Mesenteric fat pad (tissue), 1 donor: ENCODE measurements around the gene DPY19L1. TPM values are rescaled to one million over a fixed set of nuclear protein-coding genes. Genes with fewer than 3 reads are reported as not detected.
"Not testable (repeated sequence)": the region's sequence is repeated elsewhere in the genome, so short reads cannot be mapped to it uniquely, and the experiment has no call there.

ENCODE experiments used
- DNase-seq: peaks from one replicate; pipeline ENCODE4 v3.0.0-alpha.2; 2020; ENCODE audit warnings: low spot score
- total RNA-seq: library from RNA; stranded (reverse); fragmentation: NEBNext Ultra II Directional; extraction: Animal tissue kit (Norgen Biotek cat#: 25700); gene quantifications from one replicate; pipeline ENCODE4 v1.2.1, GENCODE V29; 2021
- donor health status: DM: yes; HTN: yes; CAD: no.

The DPY19L1 gene
- total RNA-seq, 1 donor from 2014 or later, result 30.1 TPM

DNA sequence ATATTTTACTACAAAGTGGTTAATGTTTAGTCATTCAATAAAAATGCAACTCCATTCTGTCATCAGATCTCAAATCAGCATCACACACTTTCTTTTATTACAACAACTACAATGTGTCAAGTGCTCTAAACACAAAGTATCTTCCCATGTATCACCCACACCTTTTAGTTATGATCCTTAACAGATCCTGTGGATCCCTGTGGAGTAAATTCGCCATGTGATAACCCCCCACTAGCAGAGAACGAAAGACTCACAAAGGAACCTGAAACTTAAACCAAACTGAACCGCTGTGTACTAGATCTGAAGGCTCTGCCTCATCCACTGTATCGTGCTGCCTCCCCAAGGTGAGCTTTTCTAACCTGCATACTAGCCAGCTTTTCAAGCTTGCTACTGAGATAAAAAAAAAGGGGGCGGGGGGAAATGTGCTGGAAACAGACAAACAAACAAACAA is 1.7 kb downstream of the DPY19L1 start:
- no peak for DNase-seq

DNA sequence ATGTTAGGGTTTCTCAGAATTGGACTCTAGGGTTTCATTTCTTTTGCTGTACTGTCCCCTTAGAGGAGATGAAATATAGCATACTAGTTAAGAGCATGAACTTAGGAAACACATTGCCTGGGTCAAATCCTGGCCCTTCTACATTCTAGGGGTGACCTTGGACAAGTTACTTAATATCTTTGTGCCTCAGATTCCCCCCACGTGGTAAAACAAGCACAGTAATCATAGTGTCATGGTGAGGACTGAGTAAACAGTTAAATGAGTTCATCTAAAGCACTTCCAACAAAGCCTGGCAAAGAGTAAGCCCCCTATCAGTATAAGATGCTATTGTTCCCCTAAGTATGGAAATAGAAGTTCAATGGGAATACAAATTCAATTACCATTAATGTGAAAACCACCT is 5.1 kb downstream of the DPY19L1 start:
- no peak for DNase-seq

DNA sequence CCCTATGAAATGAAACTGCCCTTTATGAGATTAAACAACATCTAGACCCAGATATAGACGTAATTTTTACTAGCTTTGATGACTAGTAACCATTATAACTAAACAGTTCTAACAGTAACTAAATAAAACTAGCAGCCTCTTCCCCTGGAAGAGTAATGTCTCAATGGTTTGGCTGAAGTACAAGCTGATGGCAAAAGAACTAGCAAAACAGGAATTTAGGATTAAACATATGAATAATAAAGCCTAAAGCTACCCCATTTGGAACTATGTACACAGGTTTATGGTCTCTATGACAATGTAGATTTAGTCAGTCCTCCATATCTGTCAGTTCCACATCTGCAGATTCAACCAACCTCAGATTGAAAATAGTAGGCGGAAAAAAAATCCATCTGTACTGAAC is 6.4 kb downstream of the DPY19L1 start:
- DNase-seq, result no peak

DNA sequence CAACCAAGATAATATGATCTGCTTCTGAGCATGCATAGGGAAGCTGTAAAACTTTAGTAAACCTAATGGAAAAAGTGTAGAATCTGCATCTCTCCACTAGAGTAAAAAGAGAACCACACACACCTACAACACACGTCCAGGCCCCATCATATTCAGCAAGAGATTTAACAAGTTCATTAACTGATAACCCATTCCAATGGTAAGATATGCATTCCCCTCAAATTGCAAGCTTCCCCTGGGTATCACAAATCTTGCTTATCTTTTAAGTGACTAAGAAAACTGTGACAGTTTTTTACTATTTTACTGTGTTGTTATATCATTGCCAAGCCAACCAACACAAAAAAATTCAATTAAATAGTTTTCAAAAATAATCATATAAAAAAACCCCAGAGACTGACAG is 8.0 kb downstream of the DPY19L1 start:
- DNase-seq, result no peak

DNA sequence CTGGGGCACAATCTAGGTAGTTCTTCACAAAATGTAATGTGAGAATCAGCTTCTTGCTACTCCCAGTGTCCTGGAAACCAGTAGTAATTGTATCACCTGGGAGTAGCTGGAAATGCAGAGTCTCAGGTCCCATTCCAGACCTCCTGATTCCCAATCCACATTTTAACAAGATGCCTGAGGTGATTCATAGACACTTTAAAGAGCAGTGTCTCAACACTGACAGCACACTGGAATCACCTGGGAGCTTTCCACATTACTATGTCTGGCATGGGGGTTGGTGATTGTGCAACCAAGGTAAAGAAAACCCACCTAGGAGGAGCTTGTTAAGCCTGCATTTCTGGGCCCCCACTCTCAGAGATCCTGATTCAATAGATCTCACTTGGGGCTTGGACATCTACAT is 11.1 kb downstream of the DPY19L1 start:
- DNase-seq, result no peak

DNA sequence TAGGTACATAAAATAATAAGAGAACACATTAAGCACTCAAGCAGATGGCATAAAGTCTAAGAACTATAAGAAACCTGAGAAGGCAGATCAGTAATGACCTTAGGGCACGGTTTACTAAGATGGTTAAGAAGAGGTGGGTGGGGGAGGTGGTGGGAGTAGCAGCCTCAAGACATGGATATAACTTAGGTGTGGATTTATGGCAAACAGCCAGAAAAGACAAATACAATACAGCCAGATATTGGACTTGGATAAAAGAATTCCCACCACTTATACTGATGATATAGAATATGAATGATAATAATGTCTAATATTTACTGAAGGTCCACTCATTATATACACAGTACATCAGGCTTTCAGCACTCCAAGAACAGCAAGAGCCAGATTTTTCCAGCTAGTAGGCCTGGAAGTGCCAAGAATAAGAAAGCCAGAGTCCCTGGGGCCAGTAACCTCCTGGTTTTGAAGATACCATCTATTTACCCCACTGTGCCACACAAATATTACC is 11.9 kb downstream of the DPY19L1 start:
- DNase-seq, result no peak

DNA sequence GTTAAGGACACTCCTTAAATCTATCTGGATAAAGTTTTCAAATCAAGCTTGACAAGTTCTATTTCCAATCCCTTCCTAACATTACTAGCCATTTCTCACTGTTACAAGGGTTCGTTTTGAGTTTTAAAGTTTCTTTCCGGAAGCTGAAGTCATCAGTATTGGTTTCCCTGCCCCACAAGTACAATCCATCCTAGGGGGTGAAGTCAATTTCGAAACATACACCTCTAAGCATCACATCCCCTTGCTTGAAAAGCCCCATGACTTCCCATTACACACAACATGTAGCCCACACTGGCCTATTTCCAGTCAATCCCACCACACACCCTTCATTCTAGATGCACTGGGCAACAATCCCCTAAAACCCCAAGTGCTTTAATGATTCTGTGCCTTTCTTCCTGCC is 13.0 kb downstream of the DPY19L1 start:
- no peak for DNase-seq

DNA sequence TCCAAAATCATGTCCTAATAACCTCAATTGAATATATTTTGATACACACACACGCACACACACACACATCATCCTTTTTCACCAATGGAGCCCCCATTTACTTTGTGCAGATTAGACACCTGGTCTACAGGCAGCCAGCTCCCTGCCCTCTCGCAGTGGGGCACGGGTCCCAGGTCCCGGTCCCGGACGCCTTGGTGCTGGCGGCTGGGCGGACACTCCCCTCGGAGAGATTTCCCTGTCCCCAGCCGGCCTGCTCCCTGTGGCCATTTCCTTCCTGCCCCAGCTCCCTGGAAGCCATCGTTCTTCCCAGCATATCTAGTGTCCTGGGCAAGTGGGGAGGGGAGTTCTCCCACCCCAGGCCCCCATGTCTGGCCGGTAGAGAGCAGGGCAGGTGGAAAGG is 14.6 kb downstream of the DPY19L1 start:
- DNase-seq, result no peak

DNA sequence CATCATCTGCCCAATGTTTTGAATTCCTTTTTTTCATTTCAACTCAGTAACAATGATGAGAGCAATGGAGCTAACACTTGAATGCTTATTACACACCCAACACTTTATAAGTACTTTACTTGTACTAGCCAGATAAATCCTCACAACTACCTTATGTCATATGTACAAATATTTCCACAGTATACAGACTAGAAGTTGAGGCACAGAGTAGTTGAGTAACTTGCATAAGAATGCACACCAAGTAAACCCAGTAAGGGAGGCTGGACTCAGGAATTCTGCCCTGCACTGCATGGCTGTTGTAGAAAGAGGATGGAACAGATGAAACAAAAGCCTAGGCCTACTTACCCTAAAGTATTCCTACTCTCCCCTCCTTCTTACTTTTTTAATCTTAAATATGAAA is 15.8 kb downstream of the DPY19L1 start:
- DNase-seq, result no peak

DNA sequence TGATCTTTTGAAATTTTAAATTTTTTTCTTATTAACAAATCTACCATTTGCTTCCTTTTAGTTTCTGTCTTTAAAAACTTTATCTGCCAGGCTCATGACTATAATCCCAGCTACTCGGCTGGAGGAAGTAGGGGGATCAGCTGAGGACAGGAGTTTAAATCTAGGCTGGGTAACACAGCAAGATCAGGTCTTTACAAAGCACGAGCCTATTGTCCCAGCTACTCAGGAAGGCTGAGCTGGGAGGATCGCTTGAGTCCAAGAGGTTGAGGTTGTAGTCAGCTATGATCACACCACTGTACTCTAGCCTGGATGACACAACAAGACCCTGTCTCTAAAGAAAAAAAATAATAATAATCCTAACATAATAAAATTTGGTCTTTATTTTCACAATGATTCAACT is 17.5 kb downstream of the DPY19L1 start:
- no peak for DNase-seq

DNA sequence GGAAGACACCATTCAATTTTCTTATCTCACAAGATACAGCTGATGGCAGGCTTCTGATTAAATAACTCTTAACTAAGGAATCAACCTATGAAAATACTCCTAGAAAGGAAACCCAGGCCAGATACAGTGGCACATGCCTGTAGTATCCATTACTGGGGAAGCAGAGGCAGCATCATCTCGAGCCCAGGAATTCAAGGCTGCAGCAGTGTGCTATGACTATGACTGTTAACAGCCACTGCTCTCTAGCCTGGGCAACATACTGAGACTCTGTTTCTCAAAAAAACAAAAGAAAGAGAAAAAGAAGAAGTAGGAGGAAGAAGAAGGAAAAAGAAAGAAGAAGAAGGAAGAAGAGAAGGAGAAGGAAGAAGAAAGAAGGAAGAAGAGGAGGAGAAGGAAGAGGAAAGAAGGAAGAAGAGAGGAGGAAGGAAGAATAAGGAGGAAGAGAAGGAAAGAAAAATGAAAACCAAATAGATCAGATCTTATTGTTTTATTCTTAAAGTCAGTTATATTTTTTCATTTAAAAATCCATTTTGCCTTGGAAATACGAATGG is 18.0 kb downstream of the DPY19L1 start:
- DNase-seq, result no peak

DNA sequence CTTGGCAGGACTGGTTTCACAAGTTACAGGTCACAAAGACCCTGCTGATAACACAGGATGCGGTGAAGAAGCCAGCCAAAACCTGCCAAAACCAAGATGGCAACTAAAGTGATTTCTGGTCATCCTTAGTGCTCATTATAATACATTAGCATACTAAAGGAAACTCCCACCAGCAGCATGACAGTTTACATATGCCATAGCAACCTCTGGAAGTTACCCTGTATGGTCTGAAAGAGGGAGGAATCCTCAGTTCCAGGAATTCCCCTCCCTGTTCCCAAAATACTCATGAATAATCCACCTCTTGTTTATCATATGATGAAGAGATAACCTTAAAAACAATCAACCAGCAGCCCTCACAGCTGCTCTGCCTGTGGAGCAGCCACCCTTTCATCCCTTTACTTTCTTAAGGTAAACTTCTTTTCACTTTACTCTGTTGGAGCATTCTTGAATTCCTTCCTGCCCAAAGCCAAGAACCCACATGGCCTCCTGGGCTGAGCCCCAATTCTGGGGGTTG is 21.9 kb downstream of the DPY19L1 start:
- no peak for DNase-seq

DNA sequence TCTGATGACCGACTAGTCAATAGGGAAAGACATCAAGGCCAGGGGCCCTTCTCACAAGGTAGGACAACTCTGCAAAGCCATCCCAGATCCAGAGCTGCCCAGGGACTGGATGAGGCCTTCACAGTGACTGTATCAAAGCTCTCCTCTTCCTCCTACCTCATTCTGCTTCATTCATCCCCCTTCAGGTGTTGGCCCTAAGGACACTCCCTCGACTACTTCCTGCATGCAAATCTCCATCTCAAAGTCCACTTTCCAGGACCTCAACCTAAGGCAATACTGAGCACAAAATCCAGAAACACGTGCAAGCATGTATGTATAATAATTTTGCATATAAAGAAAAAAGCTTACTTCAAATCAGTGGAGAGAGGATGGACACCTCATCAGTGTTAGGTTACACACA is 25.1 kb downstream of the DPY19L1 start:
- DNase-seq, result no peak

DNA sequence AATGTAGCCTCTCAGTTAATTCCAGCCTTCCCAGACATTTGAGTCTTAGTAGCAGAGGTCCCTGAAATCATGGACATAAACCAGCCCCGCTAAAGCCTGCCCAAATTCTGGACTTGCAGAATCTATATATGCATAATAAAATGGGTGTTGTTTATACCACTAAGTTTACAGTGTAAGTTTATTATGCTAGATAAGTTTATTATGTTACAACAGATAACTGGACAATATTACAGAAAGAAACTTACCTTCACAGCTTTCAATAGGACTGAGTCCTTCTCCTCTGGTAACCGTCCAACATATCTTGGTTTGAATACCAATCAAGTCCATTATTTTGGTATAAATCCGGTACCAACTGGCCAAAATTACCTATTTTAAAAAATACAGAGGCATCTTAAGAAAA is 26.2 kb downstream of the DPY19L1 start:
- no peak for DNase-seq

DNA sequence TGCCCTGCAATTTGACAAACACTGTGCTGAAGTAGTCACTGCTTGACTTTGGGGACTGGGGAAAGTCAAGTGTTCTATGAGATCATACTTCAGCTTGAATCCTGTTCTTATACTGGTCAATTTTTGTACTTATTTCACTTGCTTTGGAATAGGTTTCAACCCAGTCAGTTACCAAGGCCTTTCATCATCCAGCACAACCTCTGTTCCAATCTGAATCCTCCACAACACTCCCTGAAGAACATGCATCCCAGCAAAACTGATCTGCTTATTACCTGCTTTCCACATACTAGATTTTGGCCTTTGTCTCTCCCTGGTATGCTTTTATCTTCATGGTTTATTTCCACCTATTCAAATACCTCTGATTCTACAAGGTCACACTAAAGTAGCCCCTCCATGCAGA is 29.5 kb downstream of the DPY19L1 start:
- DNase-seq, result no peak

DNA sequence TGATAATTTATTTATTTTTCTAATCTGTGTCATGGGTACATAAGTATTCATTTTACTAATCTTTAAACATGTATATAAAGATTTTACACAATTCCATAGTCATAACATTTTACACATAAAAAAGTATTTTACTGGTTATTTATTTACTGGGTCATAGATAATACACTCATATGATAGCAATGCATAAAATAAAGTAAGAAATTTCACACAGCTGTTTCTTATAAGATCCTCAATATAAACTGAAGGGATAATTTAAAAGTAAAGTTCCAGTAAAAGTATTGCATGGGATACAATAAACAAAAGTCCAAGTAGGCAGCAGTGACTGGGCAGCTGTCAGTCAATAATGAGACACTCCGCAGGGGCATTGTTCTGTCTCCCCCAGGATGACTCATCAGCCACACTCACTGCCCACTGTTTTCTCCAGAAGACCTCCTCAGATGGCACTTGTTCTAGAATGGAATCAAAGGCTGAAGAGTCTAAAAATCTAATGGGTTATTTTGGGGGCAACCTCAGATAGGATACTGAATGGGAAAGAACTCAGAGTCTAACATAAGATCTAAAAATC is 32.7 kb downstream of the DPY19L1 start:
- no peak for DNase-seq

DNA sequence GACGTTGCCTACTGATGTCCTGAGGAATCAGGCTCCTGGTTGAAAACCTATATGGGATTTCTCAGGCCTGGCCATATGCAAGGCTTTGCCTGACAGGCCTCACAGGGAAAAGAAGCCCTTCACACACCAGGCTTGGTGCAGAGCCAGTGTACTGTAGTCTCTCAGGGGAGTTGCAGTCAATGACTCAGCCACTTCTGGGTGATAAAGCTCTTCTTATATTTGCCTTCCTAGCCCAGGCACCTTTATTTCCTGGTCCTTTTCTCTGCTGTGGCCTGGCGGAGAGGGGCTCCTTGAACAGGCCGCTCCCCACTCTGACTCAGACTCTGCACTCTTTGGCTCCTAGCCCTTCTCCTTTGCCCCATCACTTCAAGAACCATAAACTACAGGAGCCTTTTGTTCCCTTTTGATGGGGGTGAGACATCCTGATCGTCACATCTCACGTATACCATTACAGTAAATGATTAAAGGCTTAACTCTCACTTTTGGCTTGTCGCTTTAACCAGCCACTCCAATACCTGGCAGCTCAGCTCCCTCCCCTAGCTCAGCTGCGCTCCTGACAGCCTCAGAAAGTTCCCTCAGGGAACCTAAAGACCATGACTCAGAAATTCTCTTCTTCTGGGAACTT is 33.5 kb downstream of the DPY19L1 start:
- DNase-seq, result no peak

DNA sequence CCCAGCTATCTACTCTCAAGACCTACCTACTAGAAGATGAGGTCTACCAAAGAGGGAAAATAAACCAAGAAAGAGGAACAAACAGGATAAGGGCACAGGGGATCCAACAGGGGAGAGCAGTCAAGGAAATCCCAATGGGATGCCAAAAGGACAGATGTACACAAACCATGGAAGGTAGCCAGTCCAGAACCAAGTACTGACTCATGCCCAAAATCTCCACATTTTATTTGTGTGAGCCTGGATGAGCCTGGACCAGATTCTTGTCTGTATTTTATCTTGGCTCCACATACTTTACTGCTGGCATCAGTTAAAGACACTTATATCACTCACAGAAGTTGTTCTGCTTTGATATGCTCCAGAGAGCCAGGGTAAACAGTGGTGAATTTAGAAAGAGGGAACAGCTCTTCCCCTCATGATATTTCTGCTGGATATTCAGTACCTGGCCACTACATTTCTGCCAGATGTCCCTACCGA is 34.1 kb downstream of the DPY19L1 start:
- not testable (repeated sequence) for DNase-seq

DNA sequence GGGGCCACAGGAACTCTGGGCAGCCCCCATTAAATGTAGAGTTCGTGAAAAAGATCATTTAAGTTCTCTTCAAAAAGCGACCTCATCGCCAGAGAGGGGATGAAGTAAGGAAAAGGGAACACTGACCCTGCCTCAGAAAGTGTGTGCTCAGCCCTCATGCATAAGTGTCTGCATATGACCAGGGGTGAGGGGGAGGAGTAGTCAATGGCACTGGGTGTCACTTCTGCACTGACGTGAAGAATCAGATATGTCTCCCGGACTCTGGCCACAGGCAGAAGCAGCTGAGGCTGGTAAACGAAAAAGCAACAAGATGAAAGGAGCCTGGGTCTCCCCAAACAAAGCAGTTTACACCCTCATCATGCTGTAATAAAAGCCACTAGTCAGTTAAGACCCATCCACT is 39.0 kb downstream of the DPY19L1 start:
- not testable (repeated sequence) for DNase-seq

DNA sequence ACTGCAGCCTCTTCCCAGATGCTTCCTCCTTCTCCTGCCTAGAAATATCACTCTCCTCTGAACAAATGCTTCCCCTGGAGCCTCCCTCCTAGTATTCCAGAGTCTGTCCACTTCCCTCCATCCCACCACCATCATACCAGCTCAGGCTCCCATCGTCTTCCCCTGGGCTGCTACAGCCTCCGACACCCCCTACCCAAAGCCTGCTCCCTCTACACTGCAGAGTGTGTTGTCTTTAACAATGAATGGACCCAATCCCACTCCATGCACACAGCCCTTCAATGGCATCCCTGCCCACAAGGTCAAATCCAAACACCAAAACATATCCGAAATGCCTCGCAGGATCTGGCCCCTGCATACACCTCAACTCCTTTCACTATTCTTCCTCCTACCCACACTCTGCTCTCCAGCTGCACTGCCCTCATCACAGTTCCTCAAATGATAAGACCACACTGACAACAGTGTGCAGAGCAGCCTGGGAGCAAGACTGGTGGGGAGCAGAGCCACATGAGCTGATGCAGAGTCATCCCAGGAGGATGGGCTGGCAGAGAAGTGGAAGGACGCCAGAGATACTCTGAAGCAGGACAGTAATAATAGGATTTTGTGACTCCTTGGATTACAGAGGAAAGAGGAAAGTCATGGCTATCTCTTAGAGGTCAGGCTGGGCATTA is 40.7 kb downstream of the DPY19L1 start:
- DNase-seq, result not testable (repeated sequence)

DNA sequence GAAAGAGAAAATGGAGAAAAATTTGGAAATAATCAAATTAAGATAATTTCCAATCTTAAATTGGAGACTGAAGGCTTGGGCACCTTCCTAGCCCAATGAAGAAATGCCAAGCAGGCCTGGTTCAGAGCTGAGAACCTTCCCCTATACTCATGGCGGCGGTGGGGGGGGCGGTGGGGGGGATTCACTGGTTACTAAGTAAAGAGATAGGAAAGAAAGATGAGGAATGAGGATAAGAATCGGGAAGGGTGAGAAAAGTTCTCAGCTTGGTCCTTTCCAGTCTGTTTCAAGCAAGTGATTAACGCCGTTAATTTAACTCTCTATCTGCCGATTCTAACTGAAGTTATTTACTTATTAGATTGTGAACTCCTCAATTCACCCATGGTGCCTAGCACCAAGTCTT is 41.5 kb downstream of the DPY19L1 start:
- DNase-seq, result no peak
